Suprapubic skin (tissue), 3 donors: ENCODE measurements around the gene ABCF3.
"Not testable (repeated sequence)": the region's sequence is repeated elsewhere in the genome, so short reads cannot be mapped to it uniquely, and the experiment has no call there.

ENCODE experiments used
- CTCF ChIP-seq, 2 donors: fragments of 200-600 bp in 1 of 2; fragments of 450-650 bp in 1 of 2; sonication (generic) in 1 of 2; IDR thresholded peaks; one replicate each; pipeline ENCODE4 v1.5.1; 2016 to 2019; ENCODE audit warnings: antibody characterized with exemption in 2 of 2, mild to moderate bottlenecking in 1 of 2, moderate library complexity in 1 of 2
- POLR2A ChIP-seq, 2 donors: fragments of 450-650 bp; IDR thresholded peaks; one replicate each; pipeline ENCODE4 v1.6.1; 2017; ENCODE audit warnings: antibody characterized with exemption in 2 of 2, mild to moderate bottlenecking in 2 of 2, moderate library complexity in 2 of 2

DNA sequence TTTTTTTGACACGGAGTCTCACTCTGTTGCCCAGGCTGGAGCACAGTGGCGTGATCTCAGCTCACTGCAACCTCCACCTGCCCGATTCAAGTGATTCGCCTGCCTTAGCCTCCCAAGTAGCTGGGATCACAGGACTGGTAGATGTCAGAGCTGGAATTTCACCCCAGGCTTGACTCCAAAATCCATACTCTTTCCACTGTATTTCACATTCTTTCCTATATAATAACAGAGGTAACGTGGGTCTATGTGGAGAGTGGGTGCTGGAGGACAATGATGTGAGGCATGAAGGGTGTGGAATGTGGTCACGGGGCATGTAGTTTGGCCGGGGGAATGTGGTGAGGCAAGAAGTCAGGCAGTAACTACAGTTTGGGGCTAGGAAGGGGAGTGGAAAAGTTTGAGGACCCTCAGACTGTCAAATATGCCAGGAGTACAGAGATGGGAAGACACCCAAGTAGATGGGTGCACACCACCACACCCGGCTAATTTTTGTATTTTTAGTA lies 23.4 kb upstream of the ABCF3 start:
- not testable (repeated sequence) for TF ChIP-seq CTCF, POLR2A (IDR thresholded peaks at IDR 0.05)
